PFSK-1 (cell line): ENCODE results near the gene ZCCHC3.
A peak's percentile ranks its signal among the peaks of the same experiment; 100 is the strongest.

ENCODE experiments used
- FOXP2 ChIP-seq: optimal IDR thresholded peaks from 2 replicates; pipeline ENCODE3; 2011; ENCODE audit warnings: borderline replicate concordance, control low read depth, inconsistent platforms; ENCODE audit not compliant: insufficient read depth; ENCODE audit errors: extremely low read length, extremely low read depth
- POLR2AphosphoS5 ChIP-seq: IDR thresholded peaks from 2 replicates; pipeline ENCODE4 v1.6.1; 2012; ENCODE audit warnings: low read depth, mild to moderate bottlenecking, control low read depth, low read length, moderate library complexity
- REST ChIP-seq, 2 experiments: IDR thresholded peaks; 2 replicates each; pipeline versions ENCODE4 v1.6.1 to v1.8.0; 2011 to 2012; ENCODE audit warnings: low read depth in 2 of 2, low read length in 2 of 2, control low read depth in 1 of 2, inconsistent platforms in 1 of 2, mild to moderate bottlenecking in 1 of 2, moderate library complexity in 1 of 2; ENCODE audit not compliant: insufficient read depth in 1 of 2
- SIN3A ChIP-seq: IDR thresholded peaks from 2 replicates; pipeline ENCODE4 v1.6.1; 2012; ENCODE audit warnings: mild to moderate bottlenecking, low read length, moderate library complexity, borderline replicate concordance; ENCODE audit not compliant: insufficient read depth
- TAF1 ChIP-seq: IDR thresholded peaks from 2 replicates; pipeline ENCODE4 v1.6.1; 2012; ENCODE audit warnings: low read length, control low read depth, borderline replicate concordance; ENCODE audit not compliant: insufficient read depth

Gene ZCCHC3

GRCh38 chr20:343107-343506, 45.7 kb downstream of the ZCCHC3 start:
- TF ChIP-seq POLR2AphosphoS5 (no peak), SIN3A (no peak), REST (IDR thresholded peaks at IDR 0.05; ENCODE audit: insufficient read depth in 1 of 2, low read depth in 2 of 2, low read length in 2 of 2) (no peak), FOXP2 (no peak), TAF1 (no peak)

- TF ChIP-seq REST (IDR thresholded peaks at IDR 0.05; ENCODE audit: insufficient read depth in 1 of 2, low read depth in 2 of 2, low read length in 2 of 2) (no peak; a peak in 1 of 4 replicates), POLR2AphosphoS5 (no peak), FOXP2 (no peak), TAF1 (no peak), SIN3A (no peak)
These were observed 48.8 kb downstream of the ZCCHC3 start for GRCh38 chr20:346033-346639.

GRCh38 chr20:346640-347316, 49.4 kb downstream of the ZCCHC3 start, which contains the start of gene NRSN2:
Gene NRSN2 (plus strand): TSS chr20:347111. CDS start chr20:349644, 2,533 bp downstream.
- peak; percentile 53 for TF ChIP-seq POLR2AphosphoS5
- no peak for TF ChIP-seq SIN3A
- peak; percentile 80 for TF ChIP-seq FOXP2
- peak in 1 of 2 experiments; percentile 5; a peak in 1 of 4 replicates for TF ChIP-seq REST (IDR thresholded peaks at IDR 0.05; ENCODE audit: insufficient read depth in 1 of 2, low read depth in 2 of 2, low read length in 2 of 2)
- TF ChIP-seq TAF1, result no peak; the same call in 1 of the 2 replicates

- TF ChIP-seq SIN3A (no peak), POLR2AphosphoS5 (peak; percentile 75; the same call in 1 of the 2 replicates)
These were observed 49.9 kb downstream of the ZCCHC3 start for GRCh38 chr20:347317-347639.

- TF ChIP-seq POLR2AphosphoS5 (peak; percentile 82; the same call in 1 of the 2 replicates), FOXP2 (peak; percentile 96), TAF1 (peak; percentile 87; the same call in 1 of the 2 replicates), SIN3A (peak; percentile 60; the same call in 1 of the 2 replicates), REST (IDR thresholded peaks at IDR 0.05; ENCODE audit: insufficient read depth in 1 of 2, low read depth in 2 of 2, low read length in 2 of 2) (peak; percentile 9 to 60; a peak in 2 of 4 replicates)
These were observed 50.5 kb downstream of the ZCCHC3 start for GRCh38 chr20:347640-348484.
